GM23338 (cell line): ENCODE measurements around the gene TSHZ3. TPM values are rescaled to one million over a fixed set of nuclear protein-coding genes. Genes with fewer than 3 reads are reported as not detected.

Source experiments
- ATAC-seq: fragments of 200-7000 bp; cut with Tn5 transposase; 3 replicates; pipeline ENCODE4 v1.9.1; 2020
- DNase-seq: peaks from one replicate; pipeline ENCODE4 v3.0.0-alpha.2; 2015; ENCODE audit warnings: low spot score
- H2AFZ ChIP-seq: fragments of 200-600 bp; sonication (generic); 2 replicates; pipeline ENCODE4 v1.8.0; 2016; ENCODE audit warnings: antibody characterized with exemption, mild to moderate bottlenecking, moderate library complexity
- H3F3A ChIP-seq: fragments of 200-600 bp; sonication (generic); replicated peaks from 2 replicates; pipeline ENCODE4 v1.8.0; 2017; ENCODE audit warnings: antibody characterized with exemption, mixed run types, low read depth
- H3K27ac ChIP-seq: fragments of 200-600 bp; sonication (generic); 2 replicates; pipeline ENCODE4 v1.6.1; 2016; ENCODE audit warnings: low read depth
- H3K27me3 ChIP-seq: fragments of 200-600 bp; sonication (generic); 2 replicates; pipeline ENCODE4 v1.8.0; 2016; ENCODE audit warnings: mild to moderate bottlenecking, mixed run types, moderate library complexity; ENCODE audit not compliant: insufficient read depth
- H3K36me3 ChIP-seq: fragments of 200-600 bp; sonication (generic); 2 replicates; pipeline ENCODE4 v1.8.0; 2016; ENCODE audit warnings: mild to moderate bottlenecking; ENCODE audit not compliant: insufficient read depth
- H3K4me1 ChIP-seq: fragments of 200-600 bp; sonication (generic); 2 replicates; pipeline ENCODE4 v1.8.0; 2016; ENCODE audit warnings: mild to moderate bottlenecking, moderate library complexity; ENCODE audit not compliant: insufficient read depth
- H3K4me2 ChIP-seq: fragments of 200-600 bp; sonication (generic); 2 replicates; pipeline ENCODE4 v1.7.1; 2017; ENCODE audit warnings: mixed run types
- H3K4me3 ChIP-seq: fragments of 200-600 bp; sonication (generic); 2 replicates; pipeline ENCODE4 v1.6.1; 2016; ENCODE audit warnings: mixed run types
- H3K79me2 ChIP-seq: fragments of 200-600 bp; sonication (generic); replicated peaks from 2 replicates; pipeline ENCODE4 v1.8.0; 2017; ENCODE audit warnings: mild to moderate bottlenecking; ENCODE audit not compliant: insufficient read depth
- H3K9me2 ChIP-seq: fragments of 200-600 bp; sonication (generic); 2 replicates; pipeline ENCODE4 v1.8.0; 2017; ENCODE audit not compliant: insufficient read depth
- H4K20me1 ChIP-seq: fragments of 200-600 bp; sonication (generic); replicated peaks from 2 replicates; pipeline ENCODE4 v1.8.0; 2017; ENCODE audit warnings: mild to moderate bottlenecking; ENCODE audit not compliant: insufficient read depth
- H3K27ac Mint-ChIP-seq: 2 replicates; pipeline ENCODE4 v1.8.0; 2020; ENCODE audit warnings: inconsistent platforms, mild to moderate bottlenecking, moderate library complexity, mixed read lengths
- H3K27me3 Mint-ChIP-seq: 3 replicates; pipeline ENCODE4 v1.8.0; 2022; ENCODE audit warnings: low read depth, mild to moderate bottlenecking, moderate library complexity, mixed read lengths, inconsistent platforms; ENCODE audit not compliant: insufficient read depth, poor library complexity
- H3K36me3 Mint-ChIP-seq: 3 replicates; pipeline ENCODE4 v1.8.0; 2021; ENCODE audit warnings: low read depth, mild to moderate bottlenecking, inconsistent platforms, moderate library complexity, mixed read lengths
- H3K4me1 Mint-ChIP-seq: 3 replicates; pipeline ENCODE4 v1.8.0; 2020; ENCODE audit warnings: mild to moderate bottlenecking, inconsistent platforms, mixed read lengths
- H3K4me3 Mint-ChIP-seq: 3 replicates; pipeline ENCODE4 v1.8.0; 2021; ENCODE audit warnings: moderate library complexity, mild to moderate bottlenecking, inconsistent platforms, mixed read lengths
- H3K9me3 Mint-ChIP-seq: 3 replicates; pipeline ENCODE4 v1.8.0; 2020; ENCODE audit warnings: moderate library complexity, mild to moderate bottlenecking, inconsistent platforms, mixed read lengths
- CREB1 ChIP-seq: fragments of 250-450 bp; sonication (Bioruptor Pico); IDR thresholded peaks from 2 replicates; pipeline ENCODE4 v1.5.0; 2020; ENCODE audit warnings: low read depth, mild to moderate bottlenecking, moderate library complexity
- ETS1 ChIP-seq: IDR thresholded peaks from 2 replicates; pipeline ENCODE4 v1.6.1; 2016; ENCODE audit warnings: antibody characterized with exemption
- EZH2 ChIP-seq: fragments of 200-600 bp; sonication (generic); IDR thresholded peaks from one replicate; pipeline ENCODE4 v1.8.0; 2017; ENCODE audit warnings: antibody characterized with exemption, mild to moderate bottlenecking, low read depth; ENCODE audit not compliant: unreplicated experiment
- EZH2phosphoT487 ChIP-seq: fragments of 200-600 bp; sonication (generic); IDR thresholded peaks from one replicate; pipeline ENCODE4 v1.8.1; 2018; ENCODE audit warnings: antibody characterized with exemption; ENCODE audit not compliant: unreplicated experiment
- JUNB ChIP-seq: IDR thresholded peaks from one replicate; pipeline ENCODE4 v1.6.1; 2016; ENCODE audit warnings: antibody characterized with exemption; ENCODE audit not compliant: unreplicated experiment
- POLR2AphosphoS5 ChIP-seq: IDR thresholded peaks from 2 replicates; pipeline ENCODE4 v1.6.1; 2016; ENCODE audit warnings: antibody characterized with exemption, low read depth
- STAT1 ChIP-seq: IDR thresholded peaks from one replicate; pipeline ENCODE4 v1.6.1; 2016; ENCODE audit warnings: antibody characterized with exemption; ENCODE audit not compliant: unreplicated experiment
- ZNF114 ChIP-seq: fragments of 250-450 bp; sonication (Bioruptor Pico); IDR thresholded peaks from 2 replicates; pipeline ENCODE4 v1.5.0; 2020; ENCODE audit warnings: mild to moderate bottlenecking, moderate library complexity
- ZNF331 ChIP-seq: fragments of 250-450 bp; sonication (Bioruptor Pico); IDR thresholded peaks from 2 replicates; pipeline ENCODE4 v1.5.0; 2020; ENCODE audit warnings: low read depth, mild to moderate bottlenecking, moderate library complexity
- polyA plus RNA-seq: library from polyadenylated mRNA; unstranded; fragments of >200 nt; fragmentation: Nextera tagmentation; extraction: Ambion mirVana; gene quantifications from 2 replicates; pipeline ENCODE4 v1.2.1, GENCODE V29; 2016
- total RNA-seq: library from RNA; depleted of rRNA; stranded (reverse); fragments of >200 nt; shearing (Covaris generic); gene quantifications from 2 replicates; pipeline ENCODE4 v1.2.3, GENCODE V29; 2014
- TF ChIP-seq, protein P1 (sequence below): IDR thresholded peaks from one replicate; pipeline ENCODE4 v1.6.1; 2018; ENCODE audit warnings: antibody characterized with exemption; ENCODE audit not compliant: unreplicated experiment
- TF ChIP-seq, protein P2 (sequence below), 2 experiments: fragments of 200-600 bp in 1 of 2; sonication (generic) in 1 of 2; conservative IDR thresholded peaks; 2 replicates each; pipeline versions ENCODE4 v1.5.1 to v1.6.1; 2016 to 2017; ENCODE audit warnings: antibody characterized with exemption in 2 of 2, low read depth in 2 of 2, mild to moderate bottlenecking in 2 of 2, moderate library complexity in 1 of 2
- TF ChIP-seq, protein P3 (sequence below): fragments of 250-450 bp; sonication (Bioruptor Pico); IDR thresholded peaks from 2 replicates; pipeline ENCODE4 v1.5.0; 2020; ENCODE audit warnings: mild to moderate bottlenecking, moderate library complexity

Gene TSHZ3
- total and polyA plus RNA-seq, 2 experiments from 2014 or later = 3.8 to 8.9 TPM

- TF ChIP-seq, protein P1, sequence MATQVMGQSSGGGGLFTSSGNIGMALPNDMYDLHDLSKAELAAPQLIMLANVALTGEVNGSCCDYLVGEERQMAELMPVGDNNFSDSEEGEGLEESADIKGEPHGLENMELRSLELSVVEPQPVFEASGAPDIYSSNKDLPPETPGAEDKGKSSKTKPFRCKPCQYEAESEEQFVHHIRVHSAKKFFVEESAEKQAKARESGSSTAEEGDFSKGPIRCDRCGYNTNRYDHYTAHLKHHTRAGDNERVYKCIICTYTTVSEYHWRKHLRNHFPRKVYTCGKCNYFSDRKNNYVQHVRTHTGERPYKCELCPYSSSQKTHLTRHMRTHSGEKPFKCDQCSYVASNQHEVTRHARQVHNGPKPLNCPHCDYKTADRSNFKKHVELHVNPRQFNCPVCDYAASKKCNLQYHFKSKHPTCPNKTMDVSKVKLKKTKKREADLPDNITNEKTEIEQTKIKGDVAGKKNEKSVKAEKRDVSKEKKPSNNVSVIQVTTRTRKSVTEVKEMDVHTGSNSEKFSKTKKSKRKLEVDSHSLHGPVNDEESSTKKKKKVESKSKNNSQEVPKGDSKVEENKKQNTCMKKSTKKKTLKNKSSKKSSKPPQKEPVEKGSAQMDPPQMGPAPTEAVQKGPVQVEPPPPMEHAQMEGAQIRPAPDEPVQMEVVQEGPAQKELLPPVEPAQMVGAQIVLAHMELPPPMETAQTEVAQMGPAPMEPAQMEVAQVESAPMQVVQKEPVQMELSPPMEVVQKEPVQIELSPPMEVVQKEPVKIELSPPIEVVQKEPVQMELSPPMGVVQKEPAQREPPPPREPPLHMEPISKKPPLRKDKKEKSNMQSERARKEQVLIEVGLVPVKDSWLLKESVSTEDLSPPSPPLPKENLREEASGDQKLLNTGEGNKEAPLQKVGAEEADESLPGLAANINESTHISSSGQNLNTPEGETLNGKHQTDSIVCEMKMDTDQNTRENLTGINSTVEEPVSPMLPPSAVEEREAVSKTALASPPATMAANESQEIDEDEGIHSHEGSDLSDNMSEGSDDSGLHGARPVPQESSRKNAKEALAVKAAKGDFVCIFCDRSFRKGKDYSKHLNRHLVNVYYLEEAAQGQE = no peak
- TF ChIP-seq, protein P2, sequence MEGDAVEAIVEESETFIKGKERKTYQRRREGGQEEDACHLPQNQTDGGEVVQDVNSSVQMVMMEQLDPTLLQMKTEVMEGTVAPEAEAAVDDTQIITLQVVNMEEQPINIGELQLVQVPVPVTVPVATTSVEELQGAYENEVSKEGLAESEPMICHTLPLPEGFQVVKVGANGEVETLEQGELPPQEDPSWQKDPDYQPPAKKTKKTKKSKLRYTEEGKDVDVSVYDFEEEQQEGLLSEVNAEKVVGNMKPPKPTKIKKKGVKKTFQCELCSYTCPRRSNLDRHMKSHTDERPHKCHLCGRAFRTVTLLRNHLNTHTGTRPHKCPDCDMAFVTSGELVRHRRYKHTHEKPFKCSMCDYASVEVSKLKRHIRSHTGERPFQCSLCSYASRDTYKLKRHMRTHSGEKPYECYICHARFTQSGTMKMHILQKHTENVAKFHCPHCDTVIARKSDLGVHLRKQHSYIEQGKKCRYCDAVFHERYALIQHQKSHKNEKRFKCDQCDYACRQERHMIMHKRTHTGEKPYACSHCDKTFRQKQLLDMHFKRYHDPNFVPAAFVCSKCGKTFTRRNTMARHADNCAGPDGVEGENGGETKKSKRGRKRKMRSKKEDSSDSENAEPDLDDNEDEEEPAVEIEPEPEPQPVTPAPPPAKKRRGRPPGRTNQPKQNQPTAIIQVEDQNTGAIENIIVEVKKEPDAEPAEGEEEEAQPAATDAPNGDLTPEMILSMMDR (conservative IDR thresholded peaks at IDR 0.05; ENCODE audit: low read depth in 2 of 2) = no peak
- TF ChIP-seq EZH2 (no peak), POLR2AphosphoS5 (no peak), STAT1 (no peak), ZNF331 (no peak)
These were observed 29.2 kb upstream of the TSHZ3 start (continued) for GRCh38 chr19:31378404-31378803.

DNA sequence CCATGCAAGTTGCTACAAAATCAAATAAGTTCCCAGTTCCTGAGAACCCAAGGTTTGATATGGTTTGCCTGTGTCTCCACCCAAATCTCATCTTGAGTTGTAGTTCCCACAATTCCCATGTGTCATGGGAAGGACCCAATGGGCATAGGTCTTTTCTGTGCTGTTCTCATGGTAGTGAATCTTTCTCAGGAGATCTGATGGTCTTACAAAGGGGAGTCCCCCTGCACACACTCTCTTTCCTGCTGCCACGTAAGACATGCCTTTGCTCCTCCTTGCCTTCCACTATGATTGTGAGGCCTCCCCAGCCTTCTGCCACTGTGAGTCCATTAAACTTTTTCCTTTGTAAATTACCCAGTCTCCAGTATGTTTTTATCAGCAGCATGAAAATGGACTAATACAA, 28.5 kb upstream of the TSHZ3 start:
- Mint-ChIP-seq H3K36me3 (peaks cover 12% of the 10 kb centered on the region; the same call in 1 of the 3 replicates), H3K27ac (no peak overlapping the region), H3K4me3 (no peak overlapping the region), H3K27me3 (peaks cover 5% of the 10 kb centered on the region), H3K4me1 (no peaks in the 10 kb centered on the region; the same call in 2 of the 3 replicates), H3K9me3 (peaks cover 5% of the 10 kb centered on the region)
- Histone ChIP-seq H3K79me2 (no peaks in the 10 kb centered on the region), H3K27ac (no peak overlapping the region), H2AFZ (no peak overlapping the region), H3K36me3 (no peaks in the 10 kb centered on the region), H3K4me2 (no peak overlapping the region), H3F3A (no peaks in the 10 kb centered on the region), H3K4me1 (no peaks in the 10 kb centered on the region), H3K4me3 (no peak overlapping the region), H3K27me3 (no peaks in the 10 kb centered on the region), H4K20me1 (no peaks in the 10 kb centered on the region), H3K9me2 (no peaks in the 10 kb centered on the region)
- DNase-seq = no peak
- no peak for ATAC-seq
- TF ChIP-seq ZNF114 = no peak
- TF ChIP-seq, protein P3, sequence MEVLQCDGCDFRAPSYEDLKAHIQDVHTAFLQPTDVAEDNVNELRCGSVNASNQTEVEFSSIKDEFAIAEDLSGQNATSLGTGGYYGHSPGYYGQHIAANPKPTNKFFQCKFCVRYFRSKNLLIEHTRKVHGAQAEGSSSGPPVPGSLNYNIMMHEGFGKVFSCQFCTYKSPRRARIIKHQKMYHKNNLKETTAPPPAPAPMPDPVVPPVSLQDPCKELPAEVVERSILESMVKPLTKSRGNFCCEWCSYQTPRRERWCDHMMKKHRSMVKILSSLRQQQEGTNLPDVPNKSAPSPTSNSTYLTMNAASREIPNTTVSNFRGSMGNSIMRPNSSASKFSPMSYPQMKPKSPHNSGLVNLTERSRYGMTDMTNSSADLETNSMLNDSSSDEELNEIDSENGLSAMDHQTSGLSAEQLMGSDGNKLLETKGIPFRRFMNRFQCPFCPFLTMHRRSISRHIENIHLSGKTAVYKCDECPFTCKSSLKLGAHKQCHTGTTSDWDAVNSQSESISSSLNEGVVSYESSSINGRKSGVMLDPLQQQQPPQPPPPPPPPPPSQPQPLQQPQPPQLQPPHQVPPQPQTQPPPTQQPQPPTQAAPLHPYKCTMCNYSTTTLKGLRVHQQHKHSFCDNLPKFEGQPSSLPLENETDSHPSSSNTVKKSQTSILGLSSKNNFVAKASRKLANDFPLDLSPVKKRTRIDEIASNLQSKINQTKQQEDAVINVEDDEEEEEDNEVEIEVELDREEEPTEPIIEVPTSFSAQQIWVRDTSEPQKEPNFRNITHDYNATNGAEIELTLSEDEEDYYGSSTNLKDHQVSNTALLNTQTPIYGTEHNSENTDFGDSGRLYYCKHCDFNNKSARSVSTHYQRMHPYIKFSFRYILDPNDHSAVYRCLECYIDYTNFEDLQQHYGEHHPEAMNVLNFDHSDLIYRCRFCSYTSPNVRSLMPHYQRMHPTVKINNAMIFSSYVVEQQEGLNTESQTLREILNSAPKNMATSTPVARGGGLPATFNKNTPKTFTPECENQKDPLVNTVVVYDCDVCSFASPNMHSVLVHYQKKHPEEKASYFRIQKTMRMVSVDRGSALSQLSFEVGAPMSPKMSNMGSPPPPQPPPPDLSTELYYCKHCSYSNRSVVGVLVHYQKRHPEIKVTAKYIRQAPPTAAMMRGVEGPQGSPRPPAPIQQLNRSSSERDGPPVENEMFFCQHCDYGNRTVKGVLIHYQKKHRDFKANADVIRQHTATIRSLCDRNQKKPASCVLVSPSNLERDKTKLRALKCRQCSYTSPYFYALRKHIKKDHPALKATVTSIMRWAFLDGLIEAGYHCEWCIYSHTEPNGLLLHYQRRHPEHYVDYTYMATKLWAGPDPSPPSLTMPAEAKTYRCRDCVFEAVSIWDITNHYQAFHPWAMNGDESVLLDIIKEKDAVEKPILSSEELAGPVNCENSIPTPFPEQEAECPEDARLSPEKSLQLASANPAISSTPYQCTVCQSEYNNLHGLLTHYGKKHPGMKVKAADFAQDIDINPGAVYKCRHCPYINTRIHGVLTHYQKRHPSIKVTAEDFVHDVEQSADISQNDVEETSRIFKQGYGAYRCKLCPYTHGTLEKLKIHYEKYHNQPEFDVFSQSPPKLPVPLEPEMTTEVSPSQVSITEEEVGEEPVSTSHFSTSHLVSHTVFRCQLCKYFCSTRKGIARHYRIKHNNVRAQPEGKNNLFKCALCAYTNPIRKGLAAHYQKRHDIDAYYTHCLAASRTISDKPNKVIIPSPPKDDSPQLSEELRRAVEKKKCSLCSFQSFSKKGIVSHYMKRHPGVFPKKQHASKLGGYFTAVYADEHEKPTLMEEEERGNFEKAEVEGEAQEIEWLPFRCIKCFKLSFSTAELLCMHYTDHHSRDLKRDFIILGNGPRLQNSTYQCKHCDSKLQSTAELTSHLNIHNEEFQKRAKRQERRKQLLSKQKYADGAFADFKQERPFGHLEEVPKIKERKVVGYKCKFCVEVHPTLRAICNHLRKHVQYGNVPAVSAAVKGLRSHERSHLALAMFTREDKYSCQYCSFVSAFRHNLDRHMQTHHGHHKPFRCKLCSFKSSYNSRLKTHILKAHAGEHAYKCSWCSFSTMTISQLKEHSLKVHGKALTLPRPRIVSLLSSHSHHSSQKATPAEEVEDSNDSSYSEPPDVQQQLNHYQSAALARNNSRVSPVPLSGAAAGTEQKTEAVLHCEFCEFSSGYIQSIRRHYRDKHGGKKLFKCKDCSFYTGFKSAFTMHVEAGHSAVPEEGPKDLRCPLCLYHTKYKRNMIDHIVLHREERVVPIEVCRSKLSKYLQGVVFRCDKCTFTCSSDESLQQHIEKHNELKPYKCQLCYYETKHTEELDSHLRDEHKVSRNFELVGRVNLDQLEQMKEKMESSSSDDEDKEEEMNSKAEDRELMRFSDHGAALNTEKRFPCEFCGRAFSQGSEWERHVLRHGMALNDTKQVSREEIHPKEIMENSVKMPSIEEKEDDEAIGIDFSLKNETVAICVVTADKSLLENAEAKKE = no peak
- TF ChIP-seq STAT1 = no peak
- TF ChIP-seq EZH2phosphoT487 = no peak
- no peak for TF ChIP-seq JUNB
- no peak for TF ChIP-seq CREB1
- no peak for TF ChIP-seq ETS1
